NCI-H345 treated with DMSO at 0.1 percent for 48 hours (cell line): ENCODE measurements around the gene FAM162A.
A peak's percentile ranks its signal among the peaks of the same experiment; 100 is the strongest.
"Not testable (repeated sequence)": the region's sequence is repeated elsewhere in the genome, so short reads cannot be mapped to it uniquely, and the experiment has no call there.

Source experiments
- DNase-seq: peaks from one replicate; lab custom pipeline; 2025; ENCODE audit not compliant: unreplicated experiment; lab: John Stamatoyannopoulos, UW

The FAM162A gene, protein sequence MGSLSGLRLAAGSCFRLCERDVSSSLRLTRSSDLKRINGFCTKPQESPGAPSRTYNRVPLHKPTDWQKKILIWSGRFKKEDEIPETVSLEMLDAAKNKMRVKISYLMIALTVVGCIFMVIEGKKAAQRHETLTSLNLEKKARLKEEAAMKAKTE

DNA sequence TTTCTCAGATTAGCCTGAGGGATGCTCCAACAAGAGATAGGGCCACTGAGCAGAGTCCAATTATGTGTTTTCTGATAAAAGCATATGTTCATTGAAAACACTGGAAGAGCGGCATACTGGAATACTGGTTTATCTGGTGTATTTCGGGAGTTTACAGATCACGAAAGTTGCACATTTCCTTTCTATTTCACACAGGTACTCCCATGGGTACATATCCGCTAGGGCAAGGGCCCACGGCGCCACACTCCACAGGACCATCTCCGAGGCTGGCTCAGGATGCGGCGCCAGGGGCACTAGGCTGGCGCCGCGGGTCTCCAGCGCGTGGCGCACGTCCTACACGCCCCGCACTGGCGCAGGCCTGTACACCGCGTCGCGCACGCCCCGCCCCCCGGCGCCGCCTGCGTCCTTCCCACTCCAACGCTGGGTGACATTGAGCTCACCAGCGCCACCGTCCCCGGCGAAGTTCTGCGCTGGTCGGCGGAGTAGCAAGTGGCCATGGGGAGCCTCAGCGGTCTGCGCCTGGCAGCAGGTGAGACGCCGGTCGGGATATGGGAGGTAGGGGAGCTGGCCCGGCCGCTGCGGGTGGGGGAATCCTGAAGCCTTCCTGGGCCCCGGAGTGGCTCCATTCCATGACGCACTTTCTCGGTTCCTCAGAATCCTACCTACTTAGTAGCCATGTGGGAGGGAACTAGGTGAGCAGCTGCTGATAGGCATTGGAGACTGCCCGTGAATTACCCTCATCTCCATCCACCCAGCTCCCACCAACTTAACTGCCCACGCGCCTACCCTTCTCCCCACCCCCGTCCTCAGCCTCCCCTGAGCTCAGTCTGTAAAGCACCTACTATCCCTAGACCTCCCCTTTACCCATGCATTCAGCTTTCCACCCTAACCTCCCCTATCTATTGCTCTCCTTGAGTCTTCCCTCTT is at the start of gene FAM162A:
Gene FAM162A, plus strand, starts transcription at position 412 of the 927 bp plus-strand sequence. Its CDS starts 84 bp downstream, at position 496.
- peak; percentile 74 for DNase-seq

DNA sequence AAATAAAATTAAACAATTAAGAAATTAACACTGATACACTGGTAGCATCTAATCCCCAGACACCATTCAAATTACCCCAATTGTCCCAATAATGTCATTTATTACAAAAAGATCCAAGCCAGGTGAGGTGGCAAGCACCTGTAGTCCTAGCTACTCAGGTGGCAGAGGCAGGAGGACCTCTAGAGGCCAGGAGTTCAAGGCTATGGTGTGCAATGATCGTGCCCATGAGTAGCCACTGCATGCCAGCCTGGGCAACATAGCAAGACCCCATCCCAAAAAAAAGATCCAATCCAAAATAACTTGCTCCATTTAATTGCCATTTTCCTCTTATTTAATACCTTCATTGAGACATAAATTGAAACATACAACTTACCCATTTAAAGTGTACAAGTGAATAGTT is 41.2 kb upstream of the FAM162A start:
- DNase-seq: no peak

DNA sequence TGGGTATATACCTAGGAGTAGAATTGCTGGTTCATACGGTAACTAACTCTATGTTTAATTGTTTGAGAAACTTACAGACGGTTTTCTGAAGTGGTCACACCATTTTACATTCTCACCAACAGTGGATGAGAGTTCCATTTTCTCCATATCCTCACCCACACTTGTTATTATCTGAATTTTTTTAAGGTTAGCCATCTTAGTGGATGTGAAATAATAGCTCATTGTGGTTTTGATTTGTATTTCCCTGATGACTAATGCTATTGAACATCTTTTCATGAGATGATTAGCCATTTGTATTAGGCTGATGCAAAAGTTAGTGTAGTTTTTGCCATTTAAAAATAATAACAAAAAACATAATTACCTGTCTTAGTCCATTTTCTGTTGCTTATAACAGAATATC is 40.3 kb upstream of the FAM162A start:
- DNase-seq: no peak

DNA sequence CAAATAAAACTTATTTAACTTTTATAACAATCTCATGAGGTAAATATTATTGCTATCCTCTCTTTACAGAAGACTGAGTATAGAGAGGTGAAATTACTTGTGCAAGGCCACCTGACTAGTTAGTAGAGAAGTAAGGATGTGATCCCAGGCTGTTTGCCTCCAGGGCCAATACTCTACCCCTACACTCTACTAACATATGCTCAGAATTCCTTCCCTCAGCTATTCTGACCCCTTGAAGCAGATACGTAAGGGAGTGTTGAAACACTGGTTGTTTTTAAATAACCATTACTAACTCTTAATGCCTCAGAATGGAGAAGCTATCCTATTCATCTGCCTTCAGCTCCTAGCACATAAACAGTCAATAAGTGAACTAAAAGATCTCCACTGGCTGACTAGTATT is 34.8 kb upstream of the FAM162A start:
- no peak for DNase-seq

DNA sequence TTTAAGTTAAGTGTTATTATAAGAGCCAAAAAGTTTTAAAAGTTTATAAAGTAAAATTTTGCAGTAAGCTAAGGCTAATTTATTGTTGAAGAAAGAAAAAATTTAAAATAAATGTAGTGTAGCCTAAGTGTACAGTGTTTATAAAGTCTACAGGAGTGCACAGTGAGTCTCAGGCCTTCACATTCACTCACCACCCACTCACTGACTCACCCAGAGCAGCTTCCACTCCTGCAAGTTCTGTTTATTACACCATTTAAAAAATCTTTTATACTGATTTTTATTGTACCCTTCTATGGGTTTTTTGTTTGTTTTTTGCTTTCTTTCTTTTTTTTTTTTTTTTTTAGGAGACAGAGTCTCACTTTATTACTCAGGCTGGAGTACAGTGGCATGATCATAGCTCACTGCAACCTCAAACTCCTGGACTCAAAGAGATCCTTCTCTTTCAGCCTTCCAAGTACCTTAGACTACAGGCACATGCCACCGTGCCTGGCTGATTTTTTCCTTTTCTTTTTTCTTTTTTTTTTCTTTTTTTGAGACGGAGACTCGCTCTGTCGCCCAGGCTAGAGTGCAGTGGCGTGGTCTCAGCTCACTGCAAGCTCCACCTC is 33.1 kb upstream of the FAM162A start:
- no peak for DNase-seq

DNA sequence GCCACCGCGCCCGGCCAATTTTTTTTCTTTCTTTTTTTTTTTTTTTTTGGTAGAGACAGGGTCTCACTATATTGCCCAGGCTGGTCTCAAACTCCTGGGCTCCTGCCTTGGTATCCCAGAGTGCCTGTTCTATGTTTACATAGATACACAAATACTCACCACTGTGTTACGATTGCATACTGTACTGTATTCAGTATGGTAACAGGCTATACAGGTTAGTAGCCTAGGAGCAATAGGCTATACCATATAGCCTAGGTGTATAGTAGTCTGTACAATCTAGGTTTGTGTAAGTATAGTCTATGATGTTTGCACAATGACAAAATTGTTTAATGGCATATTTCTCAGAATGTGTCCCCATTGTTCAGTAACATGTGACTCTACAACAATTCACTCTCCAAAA is 32.4 kb upstream of the FAM162A start:
- DNase-seq: no peak

DNA sequence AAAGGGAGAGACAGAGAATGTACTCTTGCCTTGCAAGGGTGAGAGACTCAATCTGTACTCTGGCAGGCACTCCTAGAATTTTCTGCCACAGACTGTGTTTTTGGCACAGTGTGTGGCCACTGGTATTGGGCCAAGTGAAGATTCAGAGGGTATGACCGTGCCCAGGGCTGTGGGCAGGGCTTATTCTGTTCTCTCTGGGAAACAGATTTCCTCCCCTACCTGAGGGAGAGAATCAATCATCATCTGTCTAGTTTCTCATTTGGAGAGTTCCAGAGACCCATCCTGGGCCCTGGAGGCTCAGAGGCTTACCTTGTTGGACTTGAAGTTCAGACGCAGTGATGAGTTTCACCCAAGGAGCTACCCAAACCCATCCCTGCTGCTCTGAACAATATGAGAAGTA is 30.8 kb upstream of the FAM162A start:
- DNase-seq: no peak

DNA sequence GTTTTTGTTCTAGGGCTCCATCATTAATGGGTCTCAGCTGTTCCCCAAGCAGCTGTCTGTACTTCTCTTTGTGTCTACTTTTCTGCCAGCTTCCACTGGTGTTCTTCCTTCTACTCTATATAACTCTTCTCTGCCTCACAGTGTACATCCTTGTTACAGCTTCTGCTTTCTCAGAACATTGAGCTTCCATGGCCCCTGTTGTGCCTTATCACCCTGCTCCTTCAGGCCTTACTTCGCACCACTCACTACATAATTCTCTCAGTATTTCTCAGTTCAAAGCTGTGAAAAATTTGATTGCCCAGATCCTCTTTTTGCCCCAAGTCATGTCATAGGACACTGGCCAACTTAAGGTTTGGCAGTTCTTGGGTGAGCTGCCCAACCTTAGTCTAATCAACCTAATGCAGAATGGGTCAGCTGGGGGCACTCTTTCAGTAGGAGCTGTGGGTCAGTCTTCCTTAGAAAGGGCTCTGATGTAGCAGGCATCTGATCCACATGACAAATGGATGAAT is 30.0 kb upstream of the FAM162A start:
- no peak for DNase-seq

DNA sequence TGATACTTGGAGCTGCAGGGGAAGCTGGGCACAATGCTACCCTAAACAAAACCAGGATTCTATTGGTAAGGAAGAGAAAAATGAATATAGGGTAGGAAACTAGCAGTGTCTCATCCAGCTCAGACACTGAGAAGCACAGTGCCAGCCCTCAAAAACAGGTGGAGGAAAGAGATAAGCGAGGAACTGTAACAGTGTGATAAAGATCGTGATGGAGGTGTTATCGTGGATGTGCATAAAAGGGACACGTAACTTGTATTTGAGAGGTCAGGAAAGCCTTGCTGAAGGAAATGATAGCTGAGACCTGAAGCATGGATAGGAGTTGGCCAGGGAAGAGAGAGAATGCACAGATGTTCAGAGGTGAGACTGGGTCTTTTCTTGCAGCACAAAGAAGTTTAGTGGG is 28.4 kb upstream of the FAM162A start:
- no peak for DNase-seq

DNA sequence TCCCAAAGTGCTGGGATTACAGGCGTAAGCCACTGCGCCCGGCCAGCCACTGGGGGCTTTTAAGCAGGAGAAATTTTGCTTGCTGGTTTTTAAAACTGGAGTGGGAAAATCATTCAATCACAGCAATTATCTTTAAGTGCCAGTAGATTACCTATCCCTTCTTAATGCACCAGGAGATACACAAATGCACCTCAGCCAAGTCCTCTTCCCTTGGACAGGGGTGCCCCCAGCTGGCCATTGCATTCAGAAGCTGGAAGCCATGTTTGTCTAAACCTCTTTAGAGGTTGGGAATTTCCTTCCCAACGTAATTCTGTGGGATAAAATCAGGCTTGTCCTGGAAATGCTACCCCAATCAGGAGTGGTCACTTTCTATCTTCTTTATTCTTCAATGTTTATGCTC is 27.6 kb upstream of the FAM162A start:
- no peak for DNase-seq

DNA sequence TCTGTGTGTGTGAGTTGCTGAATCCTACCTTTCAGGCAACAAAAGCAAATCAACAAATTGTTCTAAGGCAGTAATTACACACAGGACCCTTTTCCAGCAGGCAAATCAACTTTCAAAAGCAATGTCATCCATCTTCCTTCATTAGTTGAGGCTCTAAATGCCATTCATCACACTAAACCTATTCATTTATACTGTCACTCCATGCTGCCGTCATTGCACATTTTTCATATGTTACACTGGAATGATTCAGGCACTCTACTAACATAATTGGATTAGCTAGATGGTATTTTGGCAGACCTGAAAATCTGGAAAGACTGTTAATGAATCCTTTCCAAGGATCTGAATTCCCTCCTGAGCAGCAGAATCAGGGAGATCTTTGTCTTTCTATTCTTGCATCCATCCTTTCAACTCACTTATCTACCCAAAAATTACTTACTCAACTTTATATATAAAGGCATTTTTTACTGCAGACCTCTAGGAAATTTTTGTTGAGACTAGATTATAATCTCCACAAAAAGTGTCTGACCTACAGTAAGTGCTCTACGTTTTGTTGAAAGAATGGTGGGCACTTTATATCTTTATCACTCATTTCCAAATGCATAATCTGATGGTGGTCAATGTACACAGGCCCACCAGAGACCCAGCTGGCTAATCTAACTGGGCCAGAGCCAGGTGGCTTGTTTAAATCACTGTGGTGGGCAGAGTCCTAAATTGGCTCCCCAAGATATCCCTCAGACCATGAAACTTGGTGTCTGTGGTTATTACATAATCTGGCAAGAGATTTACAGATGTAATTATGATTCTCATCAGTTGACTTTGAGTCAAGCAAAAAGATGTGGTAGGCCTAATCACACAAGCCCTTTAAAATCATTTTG is 25.9 kb upstream of the FAM162A start:
- DNase-seq: no peak

DNA sequence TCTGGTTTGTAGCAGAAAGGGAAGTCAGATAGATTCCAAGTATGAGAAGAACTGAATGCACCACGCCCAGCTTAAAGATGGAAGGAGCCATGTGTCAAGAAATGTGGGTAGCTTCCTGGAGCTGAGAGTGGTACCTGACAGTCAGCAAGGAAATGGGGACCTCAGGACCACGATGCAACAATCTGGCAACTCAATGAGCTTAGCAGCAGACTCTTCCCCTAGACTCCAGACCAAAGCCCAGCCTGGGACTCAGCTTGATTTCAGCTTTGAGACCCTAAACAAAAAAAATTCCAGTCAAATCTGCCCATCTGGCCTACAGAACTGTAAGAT is 25.3 kb upstream of the FAM162A start:
- no peak for DNase-seq

DNA sequence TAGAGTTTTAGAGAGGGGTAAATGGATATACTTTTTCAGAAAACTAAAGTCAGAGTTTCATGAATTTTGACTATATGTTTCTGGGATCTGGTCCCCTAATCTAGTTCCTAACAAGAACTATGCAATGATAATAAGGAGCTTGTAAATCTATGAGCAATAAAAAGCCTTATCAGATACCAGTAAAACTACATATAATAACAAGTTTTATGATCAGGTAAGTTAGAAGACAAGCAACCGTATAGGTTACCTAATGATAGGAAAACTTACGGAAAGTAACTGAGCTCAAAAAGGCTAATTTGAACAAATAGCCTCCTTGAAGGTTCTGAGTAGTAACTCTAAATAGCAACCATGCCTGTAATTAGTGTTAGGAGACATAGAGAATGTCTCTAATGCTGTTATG is 22.0 kb upstream of the FAM162A start:
- DNase-seq: no peak

DNA sequence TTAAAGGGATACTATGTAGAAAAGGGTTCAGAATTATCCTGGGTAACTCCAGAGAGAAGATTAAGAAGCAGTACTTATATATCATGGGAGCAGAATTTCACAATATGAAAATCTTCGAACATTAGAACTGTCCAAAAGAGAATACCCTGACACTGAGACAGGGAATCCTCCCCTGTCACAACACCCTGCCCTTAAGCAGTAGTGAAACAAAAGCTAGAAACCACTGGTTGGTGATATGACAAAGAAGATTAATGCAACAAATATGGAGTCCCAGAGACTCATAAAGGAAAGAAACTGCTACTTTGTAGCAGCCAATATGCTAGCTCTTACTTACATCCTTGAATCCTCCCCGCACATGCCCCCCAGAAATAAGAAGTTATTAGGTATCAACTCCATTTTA is 19.5 kb upstream of the FAM162A start:
- no peak for DNase-seq

DNA sequence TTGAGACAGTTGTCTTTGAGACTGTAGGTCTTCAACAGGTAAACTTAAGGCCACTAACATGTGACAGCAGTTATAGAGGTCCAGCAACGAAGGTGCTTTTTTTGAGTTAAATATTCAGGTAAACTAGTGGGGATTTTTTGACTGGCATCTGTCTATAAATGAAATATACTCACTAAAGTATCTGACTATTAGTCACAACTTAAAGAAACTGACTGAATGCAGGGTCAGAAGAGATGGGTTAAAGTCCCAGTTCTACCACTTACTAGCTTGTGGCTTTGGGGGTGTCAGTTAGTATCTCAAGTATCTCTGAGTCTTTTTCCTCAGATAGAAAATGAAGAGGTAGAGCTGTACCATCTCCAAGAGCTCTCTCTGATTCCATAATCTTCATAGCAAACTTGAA is 18.9 kb upstream of the FAM162A start:
- no peak for DNase-seq

DNA sequence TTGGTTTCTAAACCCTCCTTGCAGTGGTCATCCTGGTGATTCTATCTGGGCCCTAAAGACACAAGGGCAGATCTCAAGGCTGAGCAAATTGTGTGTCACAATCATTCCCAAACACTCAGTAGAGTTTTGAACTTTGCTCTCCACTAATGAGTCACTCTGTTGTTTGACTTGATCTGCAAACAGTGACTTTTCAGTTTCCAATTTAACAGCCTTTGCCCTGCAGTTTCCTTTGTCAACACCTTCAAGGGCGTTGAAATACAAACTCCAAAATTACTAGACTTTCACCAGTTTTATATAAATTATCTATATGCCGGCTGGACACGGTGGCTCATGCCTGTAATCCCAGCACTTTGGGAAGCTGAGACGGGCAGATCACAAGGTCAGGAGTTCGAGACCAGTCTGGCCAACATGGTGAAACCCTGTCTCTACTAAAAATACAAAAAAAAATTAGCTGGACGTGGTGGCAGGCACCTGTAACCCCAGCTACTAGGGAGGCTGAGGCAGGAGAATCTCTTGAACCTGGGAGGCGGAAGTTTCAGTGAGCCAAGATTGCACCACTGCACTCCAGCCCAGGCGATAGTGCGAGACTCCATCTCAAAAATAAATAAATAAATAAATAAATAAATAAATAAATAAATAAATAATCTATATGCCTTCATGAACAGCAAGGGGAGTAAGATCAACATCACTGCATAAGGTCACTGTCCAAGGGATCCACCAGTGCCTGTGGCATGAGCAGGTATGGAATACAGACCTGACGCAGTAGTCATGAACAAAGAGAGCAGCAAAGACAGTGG is 18.2 kb upstream of the FAM162A start:
- DNase-seq: not testable (repeated sequence)

DNA sequence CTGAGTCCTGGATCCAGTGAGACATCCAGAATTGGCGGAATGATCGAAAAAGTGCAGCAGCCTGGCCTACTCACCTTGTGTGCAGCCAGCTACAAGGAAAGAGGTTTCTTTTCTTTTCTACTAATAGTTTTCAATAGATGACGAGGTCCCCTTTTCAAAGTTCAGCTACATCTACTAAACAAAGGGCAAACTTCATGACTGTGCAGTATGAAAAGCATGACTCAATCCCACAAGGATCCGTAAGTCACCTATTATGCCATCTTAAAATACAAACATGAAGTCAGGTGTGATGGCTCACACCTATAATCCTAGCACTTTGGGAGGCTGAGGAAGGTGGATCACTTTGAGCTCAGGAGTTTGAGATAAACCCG is 17.6 kb upstream of the FAM162A start:
- DNase-seq: no peak

DNA sequence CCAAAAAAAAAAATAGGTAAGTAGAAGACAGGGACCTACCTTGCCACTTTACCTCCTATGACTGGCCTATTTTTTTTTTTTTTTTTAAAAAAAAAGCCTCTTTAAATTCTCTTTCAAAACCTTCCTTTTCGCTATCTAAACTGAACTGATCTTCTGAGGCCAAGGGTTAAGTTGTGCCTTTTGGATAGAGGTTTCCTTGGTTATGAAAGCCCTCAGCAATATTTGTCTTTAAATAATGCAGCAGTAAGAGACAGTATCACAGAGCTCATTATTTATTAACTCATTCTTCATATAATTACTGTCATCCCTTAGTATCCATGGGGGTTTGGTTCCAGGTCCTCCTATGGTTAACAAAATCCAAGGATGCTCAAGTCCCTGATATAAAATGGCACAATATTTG is 9.9 kb upstream of the FAM162A start:
- no peak for DNase-seq

DNA sequence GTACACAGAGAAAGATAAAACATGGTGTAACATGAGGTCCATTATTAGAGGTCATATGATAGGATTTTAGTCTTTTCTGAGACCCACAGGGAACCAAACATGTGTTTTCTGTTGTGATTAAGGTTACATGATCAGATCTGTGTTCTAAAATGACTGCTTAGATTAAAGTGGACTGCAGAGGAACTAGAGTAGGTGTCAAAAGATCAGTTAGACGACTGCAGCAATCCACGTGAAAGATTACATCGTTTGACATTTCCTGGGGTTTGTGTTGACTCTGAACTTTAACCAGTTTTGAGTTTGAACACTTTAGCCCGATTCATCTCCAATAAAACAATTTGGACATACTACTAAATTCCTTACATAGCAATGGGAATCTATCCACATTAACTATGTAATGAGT is 6.0 kb upstream of the FAM162A start:
- DNase-seq: no peak

DNA sequence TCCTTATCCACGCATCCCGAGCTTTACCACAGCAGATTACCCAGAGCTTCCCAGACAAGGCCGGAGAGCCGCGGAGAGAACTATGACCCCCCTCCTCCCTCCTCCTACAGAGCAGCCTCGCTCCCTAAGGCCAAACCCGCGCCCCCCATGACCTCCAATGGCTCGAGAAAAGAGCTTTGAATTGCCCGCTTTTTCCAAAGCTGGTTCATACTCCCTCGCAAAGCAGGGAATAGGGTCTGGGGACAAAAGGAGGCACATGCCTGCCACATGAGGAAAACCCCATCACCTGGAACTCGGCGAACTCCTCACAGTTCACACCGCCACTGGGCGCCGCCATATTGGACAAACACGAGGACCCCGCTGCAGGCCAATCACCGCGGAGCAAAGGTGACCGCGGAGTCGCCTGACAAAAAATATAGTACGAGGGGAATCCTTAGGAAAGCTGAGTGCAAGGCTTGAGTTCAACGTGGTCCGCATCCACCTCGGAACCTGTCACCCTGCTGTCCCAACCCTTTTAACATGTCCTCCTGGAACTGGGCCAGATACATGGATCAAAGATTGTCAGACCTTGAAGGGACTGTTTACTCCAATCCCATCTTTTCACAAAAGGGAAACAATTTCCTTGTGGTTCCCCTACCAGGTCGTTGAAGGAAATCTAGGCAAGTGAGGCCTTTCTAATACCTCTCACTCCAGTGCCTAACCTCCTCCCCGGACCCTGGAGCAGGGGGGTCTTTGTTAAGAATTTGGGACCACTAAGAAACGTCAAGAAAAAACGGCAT is 905 bp upstream of the FAM162A start, which contains the start of gene MIX23:
Gene MIX23, minus strand, starts transcription at position 344 of the 779 bp plus-strand sequence. Its CDS starts 7 bp downstream, at position 337.
- peak; percentile 68 for DNase-seq
